K562 (cell line): ENCODE measurements around the gene USP13. TPM values are rescaled to one million over a fixed set of nuclear protein-coding genes. Genes with fewer than 3 reads are reported as not detected.

Experiments
- ATAC-seq: fragments of 200-7000 bp; cut with Tn5 transposase; 3 replicates; pipeline ENCODE4 v1.9.1; 2020; ENCODE audit warnings: moderate library complexity
- BruUV-seq: library from RNA; stranded (reverse); fragments of 400-500 nt; replicated peaks from 2 replicates; lab custom pipeline; 2021; lab: Mats Ljungman, UMichigan
- CTCF ChIA-PET: fragments of 300-600 bp; formaldehyde crosslinking; extraction: SDS; loops from one replicate; lab custom pipeline; 2021; ENCODE audit warnings: low intra/inter-chr PET ratio; lab: Yijun Ruan, JAX
- POLR2A ChIA-PET: fragments of 300-600, 350-650 bp; sonication (Branson Sonifier 250); formaldehyde crosslinking; extraction: SDS; loops from one replicate; lab custom pipeline; 2021; ENCODE audit warnings: antibody characterized with exemption, inconsistent platforms; lab: Yijun Ruan, JAX
- DNase-seq, 4 experiments: peaks; one replicate each; pipeline versions ENCODE4 v3.0.0 to v3.0.0-alpha.2; 2011 to 2018; ENCODE audit warnings: low spot score in 3 of 4, mixed read lengths in 3 of 4; ENCODE audit errors: extremely low read depth in 1 of 4
- FAIRE-seq: peaks from 2 replicates; lab custom pipeline; 2011; peaks lifted over from hg19 to GRCh38; lab: Jason Lieb, UNC
- H2AFZ ChIP-seq: 2 replicates; pipeline ENCODE4 v1.6.0; 2011; ENCODE audit warnings: low read depth, low read length, control low read depth, inconsistent platforms
- H3K27ac ChIP-seq: fragments of 200-600 bp; 3 replicates; pipeline ENCODE4 v1.8.0; 2011; ENCODE audit warnings: low read depth, mild to moderate bottlenecking, control low read depth, inconsistent platforms, low read length, moderate library complexity, mixed read lengths; ENCODE audit errors: extremely low read depth
- H3K27me3 ChIP-seq, 2 experiments: fragments of 300-600 bp in 1 of 2; 2 replicates in 1 of 2; 3 replicates in 1 of 2; pipeline versions ENCODE4 v1.6.0 to v1.8.0; 2011; ENCODE audit warnings: inconsistent platforms in 2 of 2, low read length in 2 of 2, mild to moderate bottlenecking in 1 of 2, mixed read lengths in 1 of 2, moderate library complexity in 1 of 2; ENCODE audit not compliant: control insufficient read depth in 2 of 2, insufficient read depth in 2 of 2
- H3K36me3 ChIP-seq: fragments of 300-600 bp; 3 replicates; pipeline ENCODE4 v1.8.0; 2011; ENCODE audit warnings: mild to moderate bottlenecking, low read length, inconsistent platforms; ENCODE audit not compliant: control insufficient read depth, insufficient read depth
- H3K4me1 ChIP-seq, 2 experiments: fragments of 200-600 bp in 1 of 2; replicated peaks in 1 of 2; 2 replicates in 1 of 2; 3 replicates in 1 of 2; pipeline versions ENCODE4 v1.5.1 to v1.8.0; 2011; ENCODE audit warnings: inconsistent platforms in 2 of 2, low read length in 2 of 2, mild to moderate bottlenecking in 1 of 2, mixed read lengths in 1 of 2, moderate library complexity in 1 of 2; ENCODE audit not compliant: control insufficient read depth in 2 of 2, insufficient read depth in 2 of 2
- H3K4me2 ChIP-seq: 2 replicates; pipeline ENCODE4 v1.6.1; 2011; ENCODE audit warnings: low read length, control low read depth, inconsistent platforms, mixed read lengths; ENCODE audit not compliant: insufficient read depth
- H3K4me3 ChIP-seq: fragments of 200-600 bp; sonication (generic), shearing (Covaris generic); 2 replicates; pipeline ENCODE4 v1.5.1; 2016; ENCODE audit warnings: control low read depth, inconsistent platforms
- H3K79me2 ChIP-seq: fragments of 200-600 bp; 3 replicates; pipeline ENCODE4 v1.8.0; 2011; ENCODE audit warnings: low read length, inconsistent platforms; ENCODE audit not compliant: control insufficient read depth, insufficient read depth
- H3K9ac ChIP-seq, 2 experiments: 2 replicates each; pipeline versions ENCODE4 v1.6.0 to v1.6.1; 2011; ENCODE audit warnings: low read depth in 2 of 2, low read length in 2 of 2, control low read depth in 1 of 2, inconsistent platforms in 1 of 2, mild to moderate bottlenecking in 1 of 2, mixed read lengths in 1 of 2; ENCODE audit not compliant: insufficient read depth in 1 of 2
- H3K9me1 ChIP-seq: one replicate; pipeline ENCODE4 v1.6.0; 2011; ENCODE audit warnings: inconsistent platforms, mild to moderate bottlenecking, low read length, moderate library complexity; ENCODE audit not compliant: control insufficient read depth, insufficient read depth
- H3K9me3 ChIP-seq: replicated peaks from 2 replicates; pipeline ENCODE4 v1.5.1; 2011; ENCODE audit warnings: low read depth, low read length, inconsistent platforms; ENCODE audit not compliant: control insufficient read depth, insufficient read depth
- H4K20me1 ChIP-seq: replicated peaks from 2 replicates; pipeline ENCODE4 v1.6.1; 2011; ENCODE audit warnings: low read length, inconsistent platforms, mixed read lengths; ENCODE audit not compliant: control insufficient read depth, insufficient read depth
- ATF2 ChIP-seq: sonication (generic); formaldehyde crosslinking; IDR thresholded peaks from 2 replicates; pipeline ENCODE4 v1.8.1; 2022; ENCODE audit warnings: missing genetic modification reagents
- CAMTA2 ChIP-seq: fragments of 250-450 bp; sonication (Bioruptor Pico); conservative IDR thresholded peaks from 2 replicates; pipeline ENCODE4 v1.5.1; 2022
- CBFA2T3 ChIP-seq: fragments of 450-650 bp; IDR thresholded peaks from 2 replicates; pipeline ENCODE4 v1.6.1; 2017
- ELF4 ChIP-seq: fragments of 450-650 bp; formaldehyde crosslinking; IDR thresholded peaks from 2 replicates; pipeline ENCODE4 v1.4.0; 2022; ENCODE audit warnings: missing genetic modification characterization
- KLF16 ChIP-seq: IDR thresholded peaks from 2 replicates; pipeline ENCODE4 v1.6.1; 2016; ENCODE audit warnings: antibody characterized with exemption
- NFIX ChIP-seq: fragments of 250-450 bp; sonication (Bioruptor Pico); IDR thresholded peaks from 2 replicates; pipeline ENCODE4 v1.4.0; 2020; ENCODE audit warnings: low read depth, mild to moderate bottlenecking, moderate library complexity
- PCBP1 ChIP-seq: fragments of 200-400 bp; formaldehyde crosslinking; IDR thresholded peaks from 2 replicates; pipeline ENCODE4 v1.6.1; 2018; ENCODE audit warnings: mild to moderate bottlenecking, low read depth, low read length; ENCODE audit not compliant: poor library complexity, severe bottlenecking
- POLR2H ChIP-seq: IDR thresholded peaks from 2 replicates; pipeline ENCODE4 v1.6.1; 2016; ENCODE audit warnings: missing genetic modification characterization, low read depth, mild to moderate bottlenecking, control low read depth, missing compliant biosample characterization, moderate library complexity
- SNRNP70 ChIP-seq: fragments of 200-400 bp; formaldehyde crosslinking; optimal IDR thresholded peaks from 2 replicates; pipeline ENCODE3; 2017; ENCODE audit warnings: low read depth, low read length
- SRSF9 ChIP-seq: fragments of 200-400 bp; formaldehyde crosslinking; IDR thresholded peaks from 2 replicates; pipeline ENCODE4 v1.6.1; 2017; ENCODE audit warnings: low read depth, low read length, borderline replicate concordance
- SUPT5H ChIP-seq: fragments of 450-650 bp; IDR thresholded peaks from 2 replicates; pipeline ENCODE4 v1.6.1; 2016
- TAF15 ChIP-seq: fragments of 200-400 bp; formaldehyde crosslinking; IDR thresholded peaks from 2 replicates; pipeline ENCODE4 v1.6.1; 2017; ENCODE audit warnings: mild to moderate bottlenecking, low read depth, low read length, moderate library complexity
- TSC22D4 ChIP-seq: fragments of 450-650 bp; IDR thresholded peaks from 2 replicates; pipeline ENCODE4 v1.6.1; 2016; ENCODE audit warnings: missing genetic modification characterization, missing biosample characterization, control low read depth
- ZBTB17 ChIP-seq: fragments of 450-650 bp; formaldehyde crosslinking; IDR thresholded peaks from 2 replicates; pipeline ENCODE4 v1.4.0; 2020; ENCODE audit warnings: mild to moderate bottlenecking
- ZNF395 ChIP-seq: fragments of 200-800 bp; sonication (Bioruptor generic); IDR thresholded peaks from 2 replicates; pipeline ENCODE4 v1.6.1; 2017; ENCODE audit warnings: missing genetic modification characterization, missing compliant biosample characterization
- ZNF431 ChIP-seq: sonication (generic); formaldehyde crosslinking; IDR thresholded peaks from 2 replicates; pipeline ENCODE4 v1.8.0; 2022; ENCODE audit warnings: mild to moderate bottlenecking, missing genetic modification reagents
- ZNF639 ChIP-seq, 2 experiments: fragments of 200-800 bp in 1 of 2; sonication (Bioruptor generic) in 1 of 2; sonication (generic) in 1 of 2; formaldehyde crosslinking in 1 of 2; IDR thresholded peaks in 1 of 2; conservative IDR thresholded peaks in 1 of 2; 2 replicates each; pipeline versions ENCODE4 v1.5.0 to v1.6.1; 2016 to 2020; ENCODE audit warnings: missing compliant biosample characterization in 1 of 2, missing genetic modification characterization in 1 of 2, missing genetic modification reagents in 1 of 2
- ZNF740 ChIP-seq, 3 experiments: fragments of 200-800 bp in 1 of 3; sonication (Bioruptor generic) in 1 of 3; sonication (generic) in 1 of 3; formaldehyde crosslinking in 1 of 3; IDR thresholded peaks; 2 replicates each; pipeline versions ENCODE4 v1.6.1 to v1.8.0; 2016 to 2022; ENCODE audit warnings: mild to moderate bottlenecking in 2 of 3, missing compliant biosample characterization in 2 of 3, missing genetic modification characterization in 2 of 3, missing genetic modification reagents in 1 of 3
- WGBS: fragments of 100-300 bp; shearing (Covaris generic); methylation state at CpG from one replicate; pipeline ENCODE4 v1.1.6; 2016; ENCODE audit warnings: low coverage, mixed read lengths; ENCODE audit not compliant: insufficient coverage; ENCODE audit errors: missing lambda C conversion rate; 5-methylcytosine and 5-hydroxymethylcytosine counted together
- in situ Hi-C: fragments of 300-500 bp; cut with MboI; formaldehyde crosslinking; loops from 4 replicates; pipeline ENCODE4 v1.15.0; 2018; ENCODE audit warnings: inconsistent platforms, mixed read lengths
- intact Hi-C: fragments of 100-400 bp; cut with micrococcal nuclease; formaldehyde crosslinking; loops from 2 replicates; pipeline ENCODE4 v1.14.2; 2022
- polyA plus RNA-seq, 8 experiments: library from polyadenylated mRNA; depleted of rRNA in 4 of 8; stranded (reverse) in 5 of 8; unstranded in 3 of 8; fragments of >200 nt; fragmentation: Nextera tagmentation in 2 of 8; fragmentation: Illumina TruSeq in 1 of 8; extraction: Ambion mirVana in 2 of 8; extraction: Trizol in 1 of 8; gene quantifications; 2 replicates each; pipeline versions ENCODE4 v1.2.1 to v1.2.3, GENCODE V29; 2011 to 2014; ENCODE audit warnings: inconsistent platforms in 1 of 8, missing spikeins in 1 of 8
- total RNA-seq, 7 experiments: library from RNA; depleted of rRNA in 6 of 7; stranded (reverse); fragments of >200 nt in 6 of 7; fragmentation: Illumina TruSeq in 2 of 7; extraction: Trizol in 2 of 7; gene quantifications; 2 replicates each; pipeline versions ENCODE4 v1.2.1 to v1.2.3, GENCODE V29; 2011 to 2021; ENCODE audit warnings: low replicate concordance in 1 of 7

USP13 gene
- total and polyA plus RNA-seq, 9 of the 15 experiments (the other 6 are each of a cell fraction or from before 2014, with no cell fraction given), result 0.11 to 2.3 (median 0.51) TPM

GRCh38 chr3:179745716-179746115 is 92.9 kb downstream of the USP13 start:
- H3K4me3 ChIP-seq, result no peak overlapping the region
- BruUV-seq, result no TSS peak
- H3K9ac ChIP-seq, result no peak overlapping the region
- no peak overlapping the region for H3K27ac ChIP-seq
- POLR2A ChIA-PET, result no interaction called here
- H3K4me1 ChIP-seq, result no peaks in the 10 kb centered on the region
- FAIRE-seq, result no peak
- H3K4me2 ChIP-seq, result no peak overlapping the region
- WGBS, result 4% methylated on average over 5 of the region's 5 CpGs
- H3K79me2 ChIP-seq, result no peaks in the 10 kb centered on the region
- no peaks in the 10 kb centered on the region for H3K9me1 ChIP-seq
- no peak overlapping the region for H2AFZ ChIP-seq
- in situ Hi-C loops, result no loop called here
- TF ChIP-seq SNRNP70 (no peak), ELF4 (CRISPR knock-in tag) (no peak), ZBTB17 (CRISPR knock-in tag) (no peak), CBFA2T3 (no peak), ZNF639 (CRISPR knock-in tag; conservative IDR thresholded peaks at IDR 0.05 in 1 of 2, IDR thresholded peaks at IDR 0.05 in 1 of 2) (no peak), ATF2 (CRISPR knock-in tag) (no peak), PCBP1 (no peak), ZNF395 (CRISPR knock-in tag) (no peak), NFIX (CRISPR knock-in tag) (no peak), ZNF431 (CRISPR knock-in tag) (no peak), TSC22D4 (tag) (no peak), ZNF740 (CRISPR knock-in tag; IDR thresholded peaks at IDR 0.05) (no peak), ZNF740 (tag; IDR thresholded peaks at IDR 0.05) (no peak), KLF16 (no peak), CAMTA2 (CRISPR knock-in tag) (no peak), POLR2H (tag) (no peak), SUPT5H (no peak), TAF15 (no peak), SRSF9 (no peak)
- TF ChIP-seq, all 486 proteins: peak for 0
- H3K27me3 ChIP-seq, result peaks cover 3 to 5% of the 10 kb centered on the region in 2 experiments; a peak in 3 of 5 replicates
- no peaks in the 10 kb centered on the region for H3K9me3 ChIP-seq
- ATAC-seq (no peak), DNase-seq (no peak)
- intact Hi-C loops, result no loop called here
- H4K20me1 ChIP-seq, result no peaks in the 10 kb centered on the region
- H3K36me3 ChIP-seq, result no peaks in the 10 kb centered on the region
- CTCF ChIA-PET, result no interaction called here
